ENCODE measurements around the gene GDPGP1.

Gene GDPGP1

GRCh38 chr15:90189781-90190467, 44.1 kb upstream of the GDPGP1 start:
- H3K9me3 ChIP-seq: no peaks in the 10 kb centered on the region
- H3K4me1 ChIP-seq: peaks cover 19% of the 10 kb centered on the region
- H3K27me3 ChIP-seq: no peaks in the 10 kb centered on the region
- no peaks in the 10 kb centered on the region for H3K36me3 ChIP-seq
- no peak for DNase-seq
- TF ChIP-seq, protein P1, sequence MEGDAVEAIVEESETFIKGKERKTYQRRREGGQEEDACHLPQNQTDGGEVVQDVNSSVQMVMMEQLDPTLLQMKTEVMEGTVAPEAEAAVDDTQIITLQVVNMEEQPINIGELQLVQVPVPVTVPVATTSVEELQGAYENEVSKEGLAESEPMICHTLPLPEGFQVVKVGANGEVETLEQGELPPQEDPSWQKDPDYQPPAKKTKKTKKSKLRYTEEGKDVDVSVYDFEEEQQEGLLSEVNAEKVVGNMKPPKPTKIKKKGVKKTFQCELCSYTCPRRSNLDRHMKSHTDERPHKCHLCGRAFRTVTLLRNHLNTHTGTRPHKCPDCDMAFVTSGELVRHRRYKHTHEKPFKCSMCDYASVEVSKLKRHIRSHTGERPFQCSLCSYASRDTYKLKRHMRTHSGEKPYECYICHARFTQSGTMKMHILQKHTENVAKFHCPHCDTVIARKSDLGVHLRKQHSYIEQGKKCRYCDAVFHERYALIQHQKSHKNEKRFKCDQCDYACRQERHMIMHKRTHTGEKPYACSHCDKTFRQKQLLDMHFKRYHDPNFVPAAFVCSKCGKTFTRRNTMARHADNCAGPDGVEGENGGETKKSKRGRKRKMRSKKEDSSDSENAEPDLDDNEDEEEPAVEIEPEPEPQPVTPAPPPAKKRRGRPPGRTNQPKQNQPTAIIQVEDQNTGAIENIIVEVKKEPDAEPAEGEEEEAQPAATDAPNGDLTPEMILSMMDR (IDR thresholded peaks at IDR 0.05; ENCODE audit: low read depth, low read length): no peak
- no peak overlapping the region for H3K4me3 ChIP-seq (ENCODE audit: low read depth, low read length)

DNA sequence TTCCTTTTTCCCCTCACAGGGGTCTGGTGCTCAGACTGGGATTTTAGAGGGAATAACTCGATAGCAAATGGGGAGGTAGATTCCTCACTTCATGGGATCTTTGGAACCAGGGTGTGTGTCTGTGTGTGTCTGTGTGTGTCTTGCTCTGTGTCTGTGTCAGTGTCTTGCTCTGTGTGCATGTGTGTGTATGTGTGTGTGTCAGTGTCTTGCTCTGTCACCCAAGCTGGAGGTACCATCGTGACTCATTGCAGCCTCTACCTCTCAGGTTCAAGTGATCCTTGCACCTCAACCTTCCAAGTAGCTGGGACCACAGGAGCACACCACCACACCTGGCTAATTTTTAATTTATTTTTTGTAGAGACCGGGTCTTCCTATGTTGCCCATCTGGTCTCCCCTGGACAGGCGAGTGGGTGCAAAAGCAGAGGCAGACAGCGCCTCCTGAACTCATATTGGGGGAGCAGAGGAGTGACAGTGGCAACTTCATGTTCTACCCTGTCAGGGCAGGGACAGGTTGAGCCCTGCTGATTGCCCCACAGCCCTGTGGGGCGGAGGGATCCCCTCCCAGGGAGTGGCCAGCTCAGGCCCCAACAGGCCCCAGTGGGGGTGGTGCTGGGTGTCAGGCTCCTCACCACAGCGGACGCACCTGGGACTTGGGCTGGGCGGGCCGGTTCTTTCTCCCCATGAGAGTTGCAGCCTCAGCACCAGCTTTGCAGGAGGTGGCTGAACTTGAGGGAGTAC, 43.2 kb upstream of the GDPGP1 start:
- DNase-seq: no peak
- Histone ChIP-seq H3K4me3 (ENCODE audit: low read depth, low read length) (no peak overlapping the region), H3K36me3 (no peaks in the 10 kb centered on the region), H3K9me3 (no peaks in the 10 kb centered on the region), H3K27me3 (no peaks in the 10 kb centered on the region), H3K4me1 (peaks cover 15% of the 10 kb centered on the region)
- TF ChIP-seq, protein P1 (IDR thresholded peaks at IDR 0.05; ENCODE audit: low read depth, low read length): no peak

DNA sequence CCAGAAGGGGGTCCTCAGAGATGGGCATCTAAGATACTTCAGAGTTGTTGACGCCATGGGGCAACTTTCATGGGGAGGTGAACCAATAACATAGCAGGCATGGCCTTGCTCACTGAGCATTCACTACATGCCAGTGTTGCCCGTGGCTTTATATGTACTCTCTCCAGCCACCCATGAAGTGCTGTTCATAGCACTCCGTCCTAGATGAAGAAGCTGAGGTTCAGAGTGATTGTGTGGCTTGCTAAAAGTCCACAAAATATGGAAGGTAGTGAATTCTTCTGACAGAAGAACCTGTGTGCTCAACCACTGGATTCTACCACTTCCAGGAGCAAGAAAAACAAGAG, 42.7 kb upstream of the GDPGP1 start:
- Histone ChIP-seq H3K27me3 (no peaks in the 10 kb centered on the region), H3K4me1 (peaks cover 15% of the 10 kb centered on the region), H3K9me3 (no peaks in the 10 kb centered on the region), H3K36me3 (no peaks in the 10 kb centered on the region), H3K4me3 (ENCODE audit: low read depth, low read length) (no peak overlapping the region)
- TF ChIP-seq, protein P1 (IDR thresholded peaks at IDR 0.05; ENCODE audit: low read depth, low read length): no peak
- DNase-seq: no peak

GRCh38 chr15:90191794-90192509, 42.1 kb upstream of the GDPGP1 start:
- no peaks in the 10 kb centered on the region for H3K27me3 ChIP-seq
- peaks cover 15% of the 10 kb centered on the region for H3K4me1 ChIP-seq
- no peaks in the 10 kb centered on the region for H3K9me3 ChIP-seq
- TF ChIP-seq, protein P1 (IDR thresholded peaks at IDR 0.05; ENCODE audit: low read depth, low read length): no peak
- peak; percentile 95 for DNase-seq
- H3K36me3 ChIP-seq: no peaks in the 10 kb centered on the region
- no peak overlapping the region for H3K4me3 ChIP-seq (ENCODE audit: low read depth, low read length)

DNA sequence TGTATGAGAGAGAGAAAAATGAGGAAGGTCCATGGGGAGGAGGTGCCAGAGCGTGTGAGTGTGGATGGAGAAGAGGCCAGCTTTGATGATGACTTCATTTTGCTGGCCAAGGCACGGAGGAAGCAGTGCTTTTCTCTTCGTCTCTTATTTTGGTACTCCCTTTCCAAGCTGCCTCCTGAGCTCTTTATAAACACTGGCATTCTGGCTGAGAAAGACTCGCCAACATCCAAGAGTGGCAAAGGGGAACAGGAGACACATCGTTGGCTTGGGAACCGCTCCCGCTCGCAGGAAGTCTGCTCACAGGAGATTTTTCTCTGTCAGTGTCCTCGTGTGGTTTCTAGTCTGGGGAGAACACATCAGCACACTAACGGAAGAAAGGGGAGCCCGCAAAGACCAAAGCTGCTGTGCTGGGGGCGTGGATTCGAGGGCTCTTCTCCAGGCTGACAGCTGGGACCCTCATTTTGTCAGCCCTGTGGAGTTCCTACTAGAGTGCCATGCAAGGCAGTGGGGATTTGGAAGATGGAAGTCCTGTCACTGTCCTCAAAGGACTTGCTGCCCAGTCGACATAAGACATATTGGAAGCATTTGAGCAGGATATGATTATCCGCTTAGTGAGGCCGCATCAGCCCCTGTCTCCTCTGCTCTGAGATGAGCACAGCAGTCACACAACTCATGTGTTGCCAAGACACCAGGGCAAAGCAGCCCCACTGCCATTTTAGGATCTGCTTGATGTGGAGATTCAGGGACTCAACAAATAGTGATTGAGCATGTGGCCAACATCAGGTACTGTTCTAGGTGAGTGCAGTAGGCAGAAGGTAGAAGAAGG, 40.8 kb upstream of the GDPGP1 start:
- TF ChIP-seq, protein P1 (IDR thresholded peaks at IDR 0.05; ENCODE audit: low read depth, low read length): no peak
- Histone ChIP-seq H3K9me3 (no peaks in the 10 kb centered on the region), H3K27me3 (no peaks in the 10 kb centered on the region), H3K36me3 (no peaks in the 10 kb centered on the region), H3K4me1 (peaks cover 15% of the 10 kb centered on the region), H3K4me3 (ENCODE audit: low read depth, low read length) (no peak overlapping the region)
- no peak for DNase-seq

Data from BE2C (cell line).